Loucy (cell line): ENCODE results near the gene MAPK1.

Source experiments
- EZH2phosphoT487 ChIP-seq: fragments of 200-600 bp; IDR thresholded peaks from 2 replicates; pipeline ENCODE4 v1.6.1; 2018; ENCODE audit warnings: antibody characterized with exemption, mild to moderate bottlenecking, moderate library complexity, borderline replicate concordance
- TF ChIP-seq, protein P1 (sequence below): fragments of 200-600 bp; sonication (generic); conservative IDR thresholded peaks from 2 replicates; pipeline ENCODE4 v1.5.1; 2014; ENCODE audit warnings: mild to moderate bottlenecking, antibody characterized with exemption, low read length

DNA sequence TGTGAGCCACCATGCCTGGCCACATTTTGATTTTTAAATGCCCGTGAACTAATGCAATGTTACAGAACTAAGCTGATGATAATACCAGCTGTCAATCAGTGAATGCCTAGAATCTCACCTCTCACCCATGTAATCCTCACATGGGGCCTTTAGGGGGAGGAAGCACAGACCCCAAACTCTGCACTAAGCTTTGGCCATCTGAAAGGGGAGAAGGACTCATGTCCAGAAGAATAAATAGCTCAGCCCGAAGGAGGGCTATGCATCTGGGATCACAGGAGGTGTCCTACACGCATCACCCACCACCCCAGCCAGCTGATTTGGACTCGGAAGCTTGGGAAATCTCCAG is 95.8 kb downstream of the MAPK1 start:
- TF ChIP-seq, protein P1, sequence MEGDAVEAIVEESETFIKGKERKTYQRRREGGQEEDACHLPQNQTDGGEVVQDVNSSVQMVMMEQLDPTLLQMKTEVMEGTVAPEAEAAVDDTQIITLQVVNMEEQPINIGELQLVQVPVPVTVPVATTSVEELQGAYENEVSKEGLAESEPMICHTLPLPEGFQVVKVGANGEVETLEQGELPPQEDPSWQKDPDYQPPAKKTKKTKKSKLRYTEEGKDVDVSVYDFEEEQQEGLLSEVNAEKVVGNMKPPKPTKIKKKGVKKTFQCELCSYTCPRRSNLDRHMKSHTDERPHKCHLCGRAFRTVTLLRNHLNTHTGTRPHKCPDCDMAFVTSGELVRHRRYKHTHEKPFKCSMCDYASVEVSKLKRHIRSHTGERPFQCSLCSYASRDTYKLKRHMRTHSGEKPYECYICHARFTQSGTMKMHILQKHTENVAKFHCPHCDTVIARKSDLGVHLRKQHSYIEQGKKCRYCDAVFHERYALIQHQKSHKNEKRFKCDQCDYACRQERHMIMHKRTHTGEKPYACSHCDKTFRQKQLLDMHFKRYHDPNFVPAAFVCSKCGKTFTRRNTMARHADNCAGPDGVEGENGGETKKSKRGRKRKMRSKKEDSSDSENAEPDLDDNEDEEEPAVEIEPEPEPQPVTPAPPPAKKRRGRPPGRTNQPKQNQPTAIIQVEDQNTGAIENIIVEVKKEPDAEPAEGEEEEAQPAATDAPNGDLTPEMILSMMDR = no peak
- TF ChIP-seq EZH2phosphoT487 = no peak
